Activated CD8-positive, alpha-beta memory T cell treated with anti-CD3 and anti-CD28 coated beads, Interleukin-2, amount 50 U/mL, for 48 hours (primary cell): ENCODE data around the gene DDX25.
"Not testable (repeated sequence)": the region's sequence is repeated elsewhere in the genome, so short reads cannot be mapped to it uniquely, and the experiment has no call there.

ENCODE experiments used
- DNase-seq: peaks from one replicate; pipeline ENCODE4 v3.0.0-alpha.2; 2020

DDX25 gene

DNA sequence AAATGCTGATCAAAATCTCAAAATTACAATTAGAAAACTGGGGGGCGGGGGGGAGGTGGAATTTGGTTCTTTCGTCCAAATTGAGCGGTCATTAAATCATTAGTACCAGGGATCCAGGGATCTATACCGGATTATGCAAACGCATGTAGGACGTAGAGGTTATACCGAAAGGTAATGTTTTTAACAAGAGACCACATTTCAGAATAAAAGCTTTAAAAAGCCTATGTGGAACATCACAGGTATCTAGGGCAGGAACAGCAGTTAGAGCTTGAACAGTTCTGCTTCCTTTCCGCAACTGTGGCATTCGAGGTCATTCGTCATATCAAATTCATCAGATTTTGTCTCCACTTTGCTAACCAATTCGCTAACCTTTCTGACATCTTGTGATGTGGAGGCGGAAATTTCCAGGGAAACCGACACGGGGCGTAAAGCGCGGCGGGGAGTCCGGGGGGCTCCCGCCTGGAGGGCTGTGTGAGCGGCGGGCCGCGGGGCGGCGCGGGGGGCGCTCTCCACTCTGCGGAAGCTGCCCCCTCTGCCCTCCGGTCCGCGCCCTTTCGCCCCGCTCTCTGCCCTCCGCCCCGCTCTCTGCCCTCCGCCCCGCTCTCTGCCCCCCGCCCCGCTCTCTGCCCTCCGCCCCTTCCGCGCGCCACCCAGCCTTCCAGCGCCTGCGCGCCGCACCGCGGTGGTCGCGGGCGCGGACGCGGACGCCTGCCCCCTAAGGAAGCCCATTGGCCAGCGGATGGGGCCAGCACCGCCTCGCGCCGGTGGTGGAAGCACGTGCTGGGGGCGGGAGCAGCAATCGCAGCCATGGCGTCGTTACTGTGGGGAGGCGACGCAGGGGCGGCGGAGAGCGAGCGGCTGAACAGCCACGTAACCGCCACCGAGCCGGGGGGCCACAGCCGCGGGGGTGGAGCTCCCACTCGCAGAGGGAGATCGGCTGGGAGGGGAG is at the start of gene DDX25:
DDX25 (plus strand) TSS at position 798 of the 949 bp plus-strand sequence; CDS start at position 808, 10 bp downstream.
- DNase-seq = peak; percentile 61

DNA sequence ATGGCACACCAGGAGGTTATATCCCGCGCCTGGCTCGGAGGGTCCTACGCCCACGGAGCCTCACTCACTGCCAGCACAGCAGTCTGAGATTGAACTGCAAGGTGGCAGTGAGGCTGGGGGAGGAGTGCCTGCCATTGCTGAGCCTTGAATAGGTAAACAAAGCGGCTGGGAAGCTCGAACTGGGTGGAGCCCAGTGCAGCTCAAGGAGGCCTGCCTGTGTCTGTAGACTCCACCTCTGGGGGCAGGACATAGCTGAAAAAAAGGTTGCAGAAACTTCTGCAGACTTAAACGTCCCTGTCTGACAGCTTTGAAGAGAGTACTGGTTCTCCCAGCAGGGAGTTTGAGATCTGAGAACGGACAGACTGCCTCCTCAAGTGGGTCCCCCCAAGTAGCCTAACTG is 46.6 kb upstream of the DDX25 start:
- not testable (repeated sequence) for DNase-seq

DNA sequence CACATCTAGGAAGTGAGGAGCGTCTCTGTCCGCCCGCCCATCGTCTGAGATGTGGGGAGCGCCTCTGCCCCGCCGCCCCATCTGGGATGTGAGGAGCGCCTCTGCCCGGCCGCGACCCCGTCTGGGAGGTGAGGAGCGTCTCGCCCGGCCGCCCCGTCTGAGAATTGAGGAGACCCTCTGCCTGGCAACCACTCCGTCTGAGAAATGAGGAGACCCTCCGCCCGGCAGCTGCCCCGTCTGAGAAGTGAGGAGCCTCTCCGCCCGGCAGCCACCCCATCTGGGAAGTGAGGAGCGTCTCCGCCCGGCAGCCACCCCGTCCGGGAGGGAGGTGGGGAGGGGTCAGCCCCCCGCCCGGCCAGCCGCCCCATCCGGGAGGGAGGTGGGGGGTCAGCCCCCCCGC is 41.5 kb upstream of the DDX25 start:
- DNase-seq = not testable (repeated sequence)

DNA sequence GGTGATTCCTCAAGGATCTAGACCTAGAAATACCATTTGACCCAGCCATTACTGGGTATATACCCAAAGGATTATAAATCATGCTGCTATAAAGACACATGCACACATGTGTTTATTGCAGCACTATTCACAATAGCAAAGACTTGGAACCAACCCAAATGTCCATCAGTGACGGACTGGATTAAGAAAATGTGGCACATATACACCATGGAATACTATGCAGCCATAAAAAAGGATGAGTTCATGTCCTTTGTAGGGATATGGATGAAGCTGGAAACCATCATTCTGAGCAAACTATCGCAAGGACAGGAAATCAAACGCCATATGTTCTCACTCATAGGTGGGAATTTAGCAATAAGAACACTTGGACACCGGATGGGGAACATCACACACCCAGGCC is 39.0 kb upstream of the DDX25 start:
- not testable (repeated sequence) for DNase-seq

DNA sequence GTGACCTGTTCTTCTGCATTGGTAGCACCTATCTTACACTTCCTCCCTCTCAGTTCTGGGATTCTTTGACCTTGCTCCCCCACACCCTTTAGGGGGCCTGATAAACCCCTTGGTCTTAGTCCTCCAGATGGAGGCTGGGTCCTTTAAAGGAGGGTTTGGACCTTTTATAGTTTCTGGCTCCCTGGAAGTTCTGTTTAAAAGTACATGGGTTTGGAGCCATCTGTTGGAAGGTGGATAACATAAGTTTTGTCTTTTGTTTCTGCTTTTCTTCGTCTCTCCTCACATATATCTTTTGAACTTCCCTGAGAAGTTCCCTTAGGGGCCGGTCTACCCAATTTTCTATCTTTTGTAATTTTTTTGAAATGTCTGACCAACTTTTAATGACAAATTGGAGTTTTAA is 34.8 kb upstream of the DDX25 start:
- DNase-seq = no peak

DNA sequence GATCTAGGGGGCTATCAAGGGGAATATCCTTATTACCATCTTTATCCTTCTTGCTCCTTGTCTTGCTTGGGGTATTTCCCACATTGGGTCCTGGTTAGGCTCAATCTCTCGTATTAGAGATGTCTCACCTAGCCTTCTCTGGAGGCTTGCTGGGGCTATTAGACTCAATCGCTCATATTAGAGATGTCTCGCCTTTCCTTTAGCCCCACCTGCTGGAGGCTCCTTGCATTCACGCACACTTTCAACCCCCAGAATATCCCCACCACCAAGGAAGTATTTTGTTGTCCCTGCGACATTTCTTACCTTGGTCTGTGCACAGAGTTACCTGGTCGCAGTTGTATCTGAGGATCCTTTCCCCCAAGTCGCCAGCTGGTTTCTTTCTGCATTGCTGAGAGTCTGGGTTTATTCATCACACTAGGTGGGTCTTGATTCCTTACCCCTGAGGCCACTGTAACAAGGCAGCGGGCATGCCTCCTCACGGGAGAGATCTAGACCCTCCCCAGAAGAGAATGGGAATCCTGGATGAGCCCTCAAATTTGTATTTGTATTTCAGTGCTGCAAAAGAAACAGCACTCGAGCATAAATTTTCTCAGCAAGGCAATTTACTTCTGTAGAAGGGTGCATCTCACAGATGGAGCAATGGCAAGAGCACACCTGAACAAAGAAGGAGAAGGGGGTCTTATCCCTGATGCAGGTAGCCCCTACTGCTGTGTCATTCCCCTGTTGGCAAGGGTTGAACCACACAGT is 32.7 kb upstream of the DDX25 start:
- DNase-seq = peak; percentile 59

DNA sequence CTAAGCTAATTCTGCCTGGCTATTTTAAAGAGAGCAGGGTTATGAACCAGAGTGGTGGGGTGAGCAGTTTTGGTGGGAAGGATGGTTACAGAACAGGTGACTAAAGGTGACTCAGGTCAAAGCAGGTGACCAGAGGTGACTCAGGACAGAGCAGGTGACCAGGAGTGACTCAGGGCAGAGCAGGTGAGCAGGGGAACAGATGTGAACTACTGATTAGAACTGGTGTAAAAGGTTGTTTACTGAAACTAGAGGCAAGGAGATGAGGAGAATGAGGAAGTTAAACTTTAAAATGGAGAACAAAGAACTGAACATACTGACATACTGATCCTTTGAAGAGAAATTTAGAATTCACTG is 32.2 kb upstream of the DDX25 start:
- no peak for DNase-seq

DNA sequence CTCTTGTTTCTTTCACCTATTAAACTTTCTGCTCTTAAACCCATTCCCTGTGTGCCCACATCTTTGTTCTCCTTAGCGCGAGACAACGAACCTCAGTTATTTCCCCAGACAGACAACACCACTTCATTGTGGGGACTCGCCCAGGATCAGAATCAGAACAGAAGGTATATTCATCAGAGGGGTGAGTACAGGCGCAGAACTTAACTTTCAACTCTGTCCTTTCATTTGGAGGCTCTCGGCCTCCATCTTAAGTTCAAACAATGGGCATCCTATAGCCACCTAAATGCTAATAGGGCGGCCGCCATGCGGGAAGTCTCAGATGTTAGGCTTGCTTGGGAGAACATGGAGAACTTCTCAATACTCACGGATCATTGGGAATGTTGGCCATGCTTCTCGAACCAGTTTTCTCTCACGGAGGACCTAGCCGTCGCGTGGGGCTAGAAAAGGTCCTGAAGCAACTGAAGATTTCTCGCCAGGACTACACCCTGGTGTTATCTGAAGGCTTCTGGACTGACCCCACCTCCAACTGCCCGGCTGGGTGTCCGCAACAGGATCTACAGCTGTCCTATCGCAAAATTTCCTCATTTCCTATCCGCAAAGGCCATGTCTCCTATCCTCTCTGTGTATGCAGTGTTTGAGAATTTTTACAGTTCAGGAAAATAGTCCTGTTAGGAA is 30.3 kb upstream of the DDX25 start:
- no peak for DNase-seq

DNA sequence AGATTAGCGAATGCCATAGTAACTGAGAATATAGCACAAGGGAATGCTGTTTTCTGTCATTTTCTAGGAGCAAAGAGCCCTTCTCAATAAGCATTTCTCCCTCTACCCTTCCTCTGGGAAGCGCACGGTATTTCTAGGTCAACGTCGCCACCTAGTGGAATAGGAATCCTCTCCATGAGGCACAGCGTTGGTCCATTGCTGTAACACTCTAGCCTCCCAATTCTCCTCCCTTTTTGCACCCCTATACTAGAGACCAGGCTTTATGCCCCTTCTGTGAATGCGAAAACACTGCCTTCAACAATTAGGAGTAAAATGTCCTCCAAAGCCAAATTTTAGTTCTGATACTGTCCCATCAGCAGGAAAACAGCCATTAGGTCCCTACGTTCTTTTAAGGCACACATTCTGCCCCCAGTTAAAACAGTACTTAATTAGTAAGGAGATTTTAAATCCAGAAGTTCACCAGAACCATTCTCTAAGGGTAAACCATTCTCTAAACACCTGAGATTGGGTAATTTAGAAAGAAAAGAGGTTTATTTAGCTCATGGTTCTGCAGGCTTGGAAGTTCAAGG is 29.7 kb upstream of the DDX25 start:
- DNase-seq = no peak

DNA sequence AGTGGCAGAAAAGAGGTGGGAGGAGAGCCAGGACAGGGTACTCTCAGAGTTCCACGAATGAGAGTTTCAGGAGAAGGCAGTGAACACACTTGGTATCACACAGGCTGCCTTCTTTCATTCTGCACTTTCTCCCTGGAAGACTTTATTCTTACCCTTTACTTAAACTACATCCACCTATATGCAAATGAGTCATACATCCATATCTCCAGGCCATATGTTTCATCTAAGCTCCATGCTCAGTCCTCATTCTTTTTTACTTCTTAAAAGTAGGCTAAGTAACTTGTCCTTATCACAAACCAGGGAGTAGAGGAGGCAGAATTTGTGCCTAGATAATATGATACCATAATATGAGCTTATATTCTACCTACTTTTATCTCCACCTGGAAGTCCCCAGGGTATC is 23.0 kb upstream of the DDX25 start:
- no peak for DNase-seq

DNA sequence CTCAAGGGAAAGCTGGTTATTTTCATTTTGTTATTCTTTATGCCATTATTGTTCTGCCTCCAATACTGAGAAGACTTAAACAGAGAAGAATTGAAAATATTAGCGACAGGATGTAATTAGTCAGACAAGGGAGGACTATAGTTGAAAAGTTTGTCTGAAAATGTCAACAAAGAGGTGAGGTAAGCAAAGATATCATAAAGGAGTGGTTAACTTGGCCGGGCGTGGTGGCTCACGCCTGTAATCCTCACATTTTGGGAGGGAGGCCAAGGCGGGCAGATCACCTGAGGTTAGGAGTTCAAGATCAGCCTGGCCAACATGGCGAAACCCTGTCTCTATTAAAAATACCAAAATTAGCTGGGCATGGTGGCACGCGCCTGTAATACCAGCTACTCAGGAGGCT is 20.9 kb upstream of the DDX25 start:
- DNase-seq = no peak

DNA sequence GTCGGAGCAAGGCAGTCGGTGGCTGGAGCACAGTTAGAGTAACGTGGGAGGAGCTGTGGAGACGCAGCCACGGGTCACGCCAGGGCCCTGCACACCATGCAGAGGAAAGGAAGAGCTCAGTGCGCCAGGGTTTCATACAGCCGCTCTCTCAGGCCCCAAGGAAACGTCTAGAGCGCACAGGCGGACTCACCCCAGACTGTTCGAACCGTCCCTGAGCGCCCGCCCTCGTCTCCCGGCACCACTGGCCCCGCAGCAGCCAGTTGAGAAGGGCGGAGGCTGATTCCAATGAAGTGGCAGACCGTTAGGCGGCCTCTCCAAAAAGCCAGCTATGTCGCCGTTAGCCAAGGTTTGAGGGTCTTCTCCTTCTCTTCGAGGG is 17.3 kb upstream of the DDX25 start:
- DNase-seq = peak; percentile 77

DNA sequence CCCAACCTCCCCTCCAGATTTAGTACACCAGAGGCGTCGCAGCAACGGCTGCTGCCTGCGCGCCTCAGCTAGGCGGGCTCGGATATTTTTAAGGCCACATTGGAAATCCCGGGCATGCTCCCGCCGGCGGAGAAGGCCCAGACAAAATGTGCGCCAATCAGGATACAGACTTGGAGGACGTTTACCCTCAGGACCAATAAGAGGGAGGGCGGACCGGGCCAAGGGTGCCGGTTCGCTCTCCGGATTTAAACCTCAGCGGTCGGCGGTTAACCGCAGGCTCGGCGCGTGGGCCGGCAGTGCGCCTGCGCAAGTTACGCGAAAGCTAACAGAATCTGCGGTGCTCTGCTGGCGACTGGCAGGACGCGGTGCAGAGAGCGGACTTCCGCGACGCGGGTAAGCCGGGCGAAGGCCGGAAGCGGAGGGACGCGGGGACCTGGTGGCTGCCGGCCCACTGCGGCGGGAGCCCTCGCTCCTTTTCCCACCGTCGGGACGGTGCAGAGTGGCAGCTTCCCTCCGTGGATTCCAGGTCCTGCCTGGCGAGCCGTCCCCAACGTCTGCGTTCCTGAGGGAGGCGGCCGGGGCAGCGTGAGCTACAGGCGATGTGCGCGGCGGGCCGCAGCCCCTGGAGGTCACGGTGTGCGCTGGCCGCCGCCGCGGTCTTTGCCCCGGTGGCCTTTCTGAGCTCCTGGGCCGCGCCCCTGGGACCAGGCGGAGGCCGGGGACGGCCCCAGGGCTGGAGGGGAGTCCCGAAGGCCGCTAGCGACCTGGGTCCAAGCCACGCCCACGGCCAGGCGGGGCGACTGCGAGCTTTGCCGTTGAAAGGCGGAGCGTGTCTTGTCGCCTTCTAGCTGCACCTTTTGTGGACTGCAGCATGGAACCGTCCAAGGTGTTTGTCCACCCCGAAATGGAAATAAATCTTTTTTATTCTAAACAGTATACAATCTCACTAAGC is 16.7 kb upstream of the DDX25 start, which contains the start of gene HYLS1:
HYLS1 (plus strand) TSS at position 296 of the 952 bp plus-strand sequence. CDS start 11,701 bp downstream, outside the sequence.
- DNase-seq = peak; percentile 100

DNA sequence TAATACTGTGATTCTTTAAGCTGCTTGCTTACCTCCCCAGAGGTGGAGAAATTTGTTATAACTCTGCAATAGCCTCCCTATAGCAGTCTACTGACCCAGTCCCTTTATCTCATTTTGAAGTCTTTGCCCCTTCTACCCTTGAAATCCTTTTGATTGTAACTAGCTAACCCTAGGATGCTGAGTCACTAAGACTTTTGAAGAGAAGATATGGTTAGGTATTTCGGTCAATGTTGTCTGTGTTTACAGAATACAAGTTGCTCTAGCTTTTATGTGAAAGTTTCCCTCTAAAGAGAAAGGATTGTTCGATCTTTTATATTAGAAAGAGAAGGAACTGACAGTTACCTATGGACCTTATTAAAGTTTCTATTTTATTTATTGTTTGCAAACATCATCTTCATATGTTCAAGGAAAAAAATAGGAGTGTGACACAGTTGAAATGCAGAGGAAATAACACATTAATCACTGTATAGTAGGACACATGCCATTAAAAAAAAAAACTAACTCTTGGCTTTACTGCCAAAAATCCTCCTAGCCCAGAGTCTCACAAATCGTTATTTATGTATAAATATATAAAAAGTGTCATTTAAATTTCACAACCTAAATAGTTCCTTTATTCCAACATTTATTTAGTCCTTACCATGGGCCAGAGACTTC is 13.7 kb upstream of the DDX25 start:
- DNase-seq = no peak

DNA sequence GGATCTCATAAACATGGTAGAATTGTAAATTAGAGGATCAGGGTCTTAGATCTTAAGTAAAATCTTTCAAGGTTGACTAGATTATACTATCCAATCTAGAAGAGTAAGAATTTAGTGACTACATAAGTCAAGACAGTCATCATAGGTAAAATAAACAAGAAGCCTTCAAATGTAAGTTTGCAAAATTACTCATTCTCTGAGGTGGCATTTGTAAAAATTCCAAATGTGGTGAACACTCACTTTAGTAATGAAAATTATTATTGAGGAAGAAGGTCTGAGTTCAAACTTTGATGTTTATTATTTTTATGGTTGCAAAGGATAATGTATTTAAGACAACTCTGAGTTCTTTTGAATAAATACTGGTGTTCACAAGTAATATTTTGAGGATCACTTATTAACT is 12.2 kb upstream of the DDX25 start:
- DNase-seq = no peak

DNA sequence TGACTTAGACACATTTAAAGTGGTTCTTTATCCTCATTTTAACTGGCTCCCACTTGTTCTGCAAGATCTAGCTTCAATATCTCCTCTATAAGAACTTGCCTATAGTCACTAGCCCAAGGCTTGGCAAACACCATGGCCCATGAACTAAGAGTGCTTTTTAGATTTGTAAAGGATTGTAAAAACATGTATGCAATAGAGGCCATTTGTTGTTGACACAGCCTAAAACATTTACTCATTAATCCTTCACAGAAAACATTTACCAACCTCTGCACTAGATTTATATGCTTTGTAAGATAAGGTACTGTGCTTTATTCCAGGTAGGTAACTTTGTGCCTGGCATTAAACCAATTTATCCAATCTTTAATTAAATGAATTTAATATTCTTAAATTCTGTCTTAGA is 11.3 kb upstream of the DDX25 start:
- no peak for DNase-seq

DNA sequence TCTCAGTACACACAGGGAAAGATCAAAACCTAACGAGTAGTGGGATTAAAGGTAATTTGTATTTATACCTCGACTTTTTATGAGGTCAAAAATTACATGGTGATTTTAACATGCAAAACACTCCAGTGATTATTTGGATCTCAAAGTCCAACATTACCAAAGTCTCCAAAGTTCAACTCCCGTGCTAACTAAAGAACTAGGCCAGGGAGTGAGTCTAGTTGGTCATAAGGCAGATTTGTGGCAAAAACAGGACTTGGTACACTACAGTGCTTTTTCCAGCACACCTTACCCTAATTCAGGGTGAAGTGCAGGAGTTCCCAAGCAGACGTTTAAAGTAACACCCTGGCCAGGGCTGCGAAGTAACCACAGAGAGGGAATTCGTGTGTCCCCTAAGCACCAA is 2.4 kb upstream of the DDX25 start:
- no peak for DNase-seq

DNA sequence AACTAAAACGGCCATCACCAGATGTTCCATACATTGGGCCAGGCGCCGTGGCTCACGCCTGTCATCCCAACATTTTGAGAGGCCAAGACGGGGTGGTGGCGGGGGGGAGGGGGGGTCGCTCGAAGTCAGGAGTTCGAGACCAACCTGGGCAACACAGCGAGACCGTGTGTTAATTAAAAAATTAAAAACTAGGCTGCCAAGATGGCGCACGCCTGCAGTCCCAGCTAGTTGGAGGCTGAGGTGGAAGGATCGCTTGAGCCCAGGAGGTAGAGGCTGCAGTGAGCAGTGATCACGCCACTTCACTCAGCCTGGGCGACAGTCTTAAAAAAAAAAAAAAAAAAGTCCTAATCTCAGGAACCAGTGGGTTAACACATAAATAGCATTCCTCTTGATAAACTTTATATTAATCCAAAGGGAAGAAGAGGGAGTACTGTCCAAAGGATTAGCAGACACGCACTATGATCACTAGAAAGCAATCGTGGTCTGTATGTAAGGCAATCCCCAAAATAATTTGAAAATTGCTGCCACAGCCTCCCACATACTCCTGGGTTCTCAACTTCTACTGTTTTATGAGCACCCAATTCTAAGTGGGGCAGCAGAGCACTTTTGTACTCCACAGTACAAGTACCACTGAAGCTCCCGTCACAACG is 1.9 kb upstream of the DDX25 start:
- no peak for DNase-seq

DNA sequence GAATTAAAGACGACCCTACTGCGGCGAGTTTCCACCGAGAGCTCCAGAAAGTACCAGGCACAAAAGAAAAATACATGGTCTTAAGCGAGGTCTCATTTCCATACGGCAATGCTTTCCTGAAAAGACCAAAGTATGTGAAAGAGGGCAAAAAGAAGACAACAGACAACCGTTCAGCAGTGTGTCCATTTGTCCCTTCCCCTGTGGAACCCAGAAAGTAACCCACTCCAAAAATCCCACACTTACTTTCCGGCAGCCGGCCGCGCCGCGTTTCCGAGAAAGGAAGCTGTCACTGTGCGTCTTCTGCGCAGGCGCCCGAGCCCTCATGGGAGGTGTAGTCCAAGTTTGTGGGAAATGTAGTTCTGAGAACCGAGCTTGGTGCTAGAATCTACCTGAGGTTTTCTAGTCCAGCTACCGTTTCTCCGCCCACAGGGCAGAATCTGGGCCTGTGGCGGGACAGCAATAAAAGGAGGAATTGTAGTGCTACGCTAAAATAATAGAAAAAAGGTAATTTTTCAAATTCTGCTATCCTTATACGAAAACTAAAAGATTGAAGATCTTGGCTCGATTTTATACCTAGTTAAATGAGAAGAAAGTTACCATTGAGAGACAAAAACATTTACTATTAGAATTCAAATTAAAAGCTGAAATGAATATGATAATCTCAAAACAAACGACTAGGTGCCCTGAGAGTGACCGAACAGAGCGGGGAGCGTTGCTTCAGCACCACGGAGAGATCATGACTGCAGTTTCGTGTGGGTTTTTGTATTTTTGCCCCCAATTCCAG is 1.2 kb upstream of the DDX25 start, which contains the start of gene PUS3:
PUS3 (minus strand) TSS at position 280 of the 784 bp plus-strand sequence. CDS start 6,922 bp downstream, outside the sequence.
- DNase-seq = peak; percentile 92

DNA sequence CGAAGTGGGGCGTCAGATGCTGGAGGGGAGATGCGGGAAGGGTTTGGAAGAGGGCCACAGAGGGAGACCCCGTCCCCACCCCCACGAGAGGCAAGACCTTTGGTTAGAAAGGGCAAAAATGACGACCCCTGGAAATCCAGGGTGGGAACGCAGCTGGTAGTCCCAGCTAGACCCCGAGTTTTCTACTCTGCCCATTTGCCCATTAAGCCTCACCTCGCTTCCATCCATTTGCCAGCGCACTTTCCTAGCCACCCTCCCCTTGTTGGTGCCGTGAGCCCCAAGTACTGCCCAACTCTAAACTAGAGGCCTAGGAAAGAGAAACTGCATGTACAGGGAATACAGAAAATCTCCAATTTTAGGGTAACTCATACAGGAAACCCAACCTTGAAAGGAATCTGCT is 370 bp downstream of the DDX25 start:
- DNase-seq = no peak
